Myocyte (in vitro differentiated cells): ENCODE data around the gene KRTAP4-11. TPM values are rescaled to one million over a fixed set of nuclear protein-coding genes. Genes with fewer than 3 reads are reported as not detected.
"Not testable (repeated sequence)": the region's sequence is repeated elsewhere in the genome, so short reads cannot be mapped to it uniquely, and the experiment has no call there.

ENCODE experiments used
- DNase-seq: peaks from one replicate; pipeline ENCODE4 v3.0.0-alpha.2; 2012; ENCODE audit warnings: low read depth
- total RNA-seq: library from RNA; depleted of rRNA; stranded (reverse); fragments of >200 nt; gene quantifications from 2 replicates; pipeline ENCODE4 v1.2.3, GENCODE V29; 2014

Gene KRTAP4-11
- total RNA-seq, 1 donor from 2014 or later = not detected

GRCh38 chr17:41123991-41124371, 5.8 kb upstream of the KRTAP4-11 start, which contains the start of gene KRTAP4-12:
Gene KRTAP4-12 (minus strand): TSS chr17:41124182. CDS start chr17:41124122, 60 bp downstream.
- not testable (repeated sequence) for DNase-seq

GRCh38 chr17:41123292-41123990, 5.3 kb upstream of the KRTAP4-11 start:
- DNase-seq = not testable (repeated sequence)

GRCh38 chr17:41121742-41122141, 3.6 kb upstream of the KRTAP4-11 start:
- no peak for DNase-seq

GRCh38 chr17:41119696-41120690, 1.8 kb upstream of the KRTAP4-11 start:
- not testable (repeated sequence) for DNase-seq

- DNase-seq = no peak
These were observed 548 bp upstream of the KRTAP4-11 start for GRCh38 chr17:41118721-41119120.

GRCh38 chr17:41116297-41116696, 1.9 kb downstream of the KRTAP4-11 start:
- DNase-seq = no peak

GRCh38 chr17:41111151-41111885, 6.9 kb downstream of the KRTAP4-11 start:
- no peak for DNase-seq

GRCh38 chr17:41108728-41109386, 9.3 kb downstream of the KRTAP4-11 start:
- DNase-seq = not testable (repeated sequence)

- DNase-seq = no peak
These were observed 10.2 kb downstream of the KRTAP4-11 start for GRCh38 chr17:41107941-41108450.

- DNase-seq = peak; percentile 15
These were observed 12.8 kb downstream of the KRTAP4-11 start, which contains the start of gene KRTAP4-9 for GRCh38 chr17:41105347-41105746. Gene KRTAP4-9 (plus strand): TSS chr17:41105389. CDS start chr17:41105389, 0 bp downstream.

GRCh38 chr17:41104386-41105038, 13.7 kb downstream of the KRTAP4-11 start:
- DNase-seq = not testable (repeated sequence)

- no peak for DNase-seq
These were observed 14.3 kb downstream of the KRTAP4-11 start for GRCh38 chr17:41103896-41104295.

- DNase-seq = peak; percentile 14
These were observed 16.4 kb downstream of the KRTAP4-11 start, which contains the start of gene KRTAP4-16 for GRCh38 chr17:41101586-41102259. Gene KRTAP4-16 (minus strand): TSS chr17:41102209. CDS start chr17:41102209, 0 bp downstream.

GRCh38 chr17:41099682-41100480, 18.3 kb downstream of the KRTAP4-11 start:
- not testable (repeated sequence) for DNase-seq

- DNase-seq = no peak
These were observed 19.7 kb downstream of the KRTAP4-11 start for GRCh38 chr17:41098481-41098880.

- no peak for DNase-seq
These were observed 20.1 kb downstream of the KRTAP4-11 start, which contains the start of gene KRTAP4-8 for GRCh38 chr17:41098042-41098441. Gene KRTAP4-8 (minus strand): TSS chr17:41098142. CDS start chr17:41098084, 58 bp downstream.

GRCh38 chr17:41096055-41096454, 22.1 kb downstream of the KRTAP4-11 start:
- DNase-seq = no peak

- DNase-seq = not testable (repeated sequence)
These were observed 29.3 kb downstream of the KRTAP4-11 start for GRCh38 chr17:41088760-41089352.
